A673 (cell line): ENCODE measurements around the gene SLC25A25. TPM values are rescaled to one million over a fixed set of nuclear protein-coding genes. Genes with fewer than 3 reads are reported as not detected.

ENCODE experiments used
- BruUV-seq: library from RNA; stranded (reverse); fragments of 400-500 nt; replicated peaks from 2 replicates; lab custom pipeline; 2021; lab: Mats Ljungman, UMichigan
- CTCF ChIA-PET: fragments of 300-600 bp; sonication (Branson Sonifier 250); formaldehyde crosslinking; loops from one replicate; lab custom pipeline; 2022; ENCODE audit warnings: antibody characterized with exemption; lab: Charles Lee
- POLR2A ChIA-PET: fragments of 300-600 bp; sonication (Branson Sonifier 250); formaldehyde crosslinking; loops from one replicate; lab custom pipeline; 2022; ENCODE audit warnings: antibody characterized with exemption; ENCODE audit not compliant: low non-redundant PET; lab: Charles Lee
- DNase-seq: peaks from one replicate; pipeline ENCODE4 v3.0.0-alpha.2; 2015; ENCODE audit warnings: low spot score
- H3K27ac ChIP-seq: fragments of 200-600 bp; sonication (generic); 2 replicates; pipeline ENCODE4 v1.5.1; 2016; ENCODE audit warnings: mixed run types, low read depth, mild to moderate bottlenecking, mixed read lengths, antibody characterized with exemption, low read length; ENCODE audit not compliant: poor library complexity, severe bottlenecking
- H3K27me3 ChIP-seq: fragments of 200-600 bp; sonication (generic); replicated peaks from 2 replicates; pipeline ENCODE4 v1.6.1; 2017; ENCODE audit warnings: mixed run types, low read depth, mild to moderate bottlenecking, mixed read lengths, antibody characterized with exemption, low read length; ENCODE audit not compliant: insufficient read depth, poor library complexity
- H3K36me3 ChIP-seq: fragments of 200-600 bp; sonication (generic); 2 replicates; pipeline ENCODE4 v1.6.1; 2016; ENCODE audit warnings: mixed run types, mild to moderate bottlenecking, mixed read lengths, antibody characterized with exemption, low read length; ENCODE audit not compliant: insufficient read depth, poor library complexity, severe bottlenecking
- H3K4me1 ChIP-seq: fragments of 200-600 bp; sonication (generic); 2 replicates; pipeline ENCODE4 v1.6.1; 2017; ENCODE audit warnings: mixed run types, mild to moderate bottlenecking, mixed read lengths, antibody characterized with exemption, low read length; ENCODE audit not compliant: insufficient read depth, poor library complexity, severe bottlenecking
- H3K4me3 ChIP-seq: fragments of 200-600 bp; sonication (generic); 2 replicates; pipeline ENCODE4 v1.5.1; 2016; ENCODE audit warnings: low read depth, mixed run types, mild to moderate bottlenecking, mixed read lengths, low read length; ENCODE audit not compliant: poor library complexity, severe bottlenecking
- H3K9me3 ChIP-seq: fragments of 200-600 bp; sonication (generic); 2 replicates; pipeline ENCODE4 v1.6.1; 2016; ENCODE audit warnings: mixed run types, low read depth, mild to moderate bottlenecking, mixed read lengths, antibody characterized with exemption, low read length; ENCODE audit not compliant: poor library complexity, severe bottlenecking
- CTCF ChIP-seq: fragments of 300-800, 200-600 bp; sonication (generic); conservative IDR thresholded peaks from 2 replicates; pipeline ENCODE4 v1.5.1; 2017; ENCODE audit warnings: low read depth, mild to moderate bottlenecking, antibody characterized with exemption, low read length, moderate library complexity, mixed read lengths
- EZH2 ChIP-seq: fragments of 200-600 bp; sonication (generic); IDR thresholded peaks from 2 replicates; pipeline ENCODE4 v1.6.1; 2017; ENCODE audit warnings: borderline replicate concordance, low read depth, mild to moderate bottlenecking, mixed read lengths, antibody characterized with exemption, low read length; ENCODE audit not compliant: poor library complexity, severe bottlenecking
- intact Hi-C: fragments of 100-400 bp; cut with micrococcal nuclease; formaldehyde crosslinking; loops from one replicate; pipeline ENCODE4 v1.10.0; 2022; ENCODE audit not compliant: unreplicated experiment
- total RNA-seq: library from RNA; stranded (reverse); gene quantifications from 2 replicates; pipeline ENCODE4 v1.2.3, GENCODE V29; 2021

SLC25A25 gene
- total RNA-seq, 1 experiment from 2014 or later, result 24.7 TPM

- Histone ChIP-seq H3K27ac (peak overlapping the region; percentile 63), H3K9me3 (no peaks in the 10 kb centered on the region), H3K4me1 (peaks cover 49% of the 10 kb centered on the region), H3K36me3 (no peaks in the 10 kb centered on the region), H3K4me3 (no peak overlapping the region), H3K27me3 (no peaks in the 10 kb centered on the region)
- CTCF ChIA-PET, result interaction anchor here (0.7 kb wide), 2 partner anchors 113 to 136 kb away, joined by 4 to 10 read pairs; no protein-coding TSS in a partner anchor
- no peak for DNase-seq
- TF ChIP-seq EZH2, result no peak
- TF ChIP-seq CTCF, result no peak
- intact Hi-C loops, result no loop called here
- POLR2A ChIA-PET, result interaction anchor here (0.7 kb wide), 1 partner anchor 13 kb away, joined by 5 read pairs; no protein-coding TSS in a partner anchor
- no TSS peak for BruUV-seq
Observed at GRCh38 chr9:128091571-128091970, 23.5 kb downstream of the SLC25A25 start.

- no peaks in the 10 kb centered on the region for H3K9me3 ChIP-seq
- intact Hi-C loops, result no loop called here
- DNase-seq, result no peak
- ChIA-PET CTCF (interaction anchor here (1.3 kb wide), 1 partner anchor 25 kb away, joined by 6 read pairs; no protein-coding TSS in a partner anchor), POLR2A (no interaction called here)
- H3K36me3 ChIP-seq, result no peaks in the 10 kb centered on the region
- H3K27ac ChIP-seq, result peak overlapping the region; percentile 63
- BruUV-seq, result no TSS peak
- H3K27me3 ChIP-seq, result no peaks in the 10 kb centered on the region
- H3K4me1 ChIP-seq, result peaks cover 49% of the 10 kb centered on the region
- TF ChIP-seq CTCF (no peak), EZH2 (no peak)
- H3K4me3 ChIP-seq, result no peak overlapping the region
Observed at GRCh38 chr9:128092199-128092977, 24.4 kb downstream of the SLC25A25 start.

DNA sequence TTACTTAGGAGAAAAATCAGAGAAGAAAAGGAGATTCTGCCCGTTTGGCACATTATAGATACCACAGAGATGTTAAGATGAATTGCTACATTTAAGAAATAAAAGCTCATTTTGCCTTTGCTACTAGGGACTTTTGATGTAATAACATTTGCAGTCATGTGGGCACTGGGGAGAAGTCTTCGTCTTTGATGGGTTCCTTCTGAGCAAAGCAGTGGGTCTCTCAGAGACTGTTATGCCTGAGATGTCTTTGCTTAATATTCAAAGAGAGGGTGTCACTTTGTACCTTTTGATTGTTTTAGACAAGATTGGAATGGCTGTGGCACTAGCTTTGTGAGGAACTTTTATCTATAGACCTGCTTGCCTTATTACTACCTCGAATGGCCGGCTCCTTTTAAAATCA, 25.0 kb downstream of the SLC25A25 start:
- DNase-seq, result no peak
- Histone ChIP-seq H3K9me3 (no peaks in the 10 kb centered on the region), H3K27ac (peak overlapping the region; percentile 63), H3K27me3 (no peaks in the 10 kb centered on the region), H3K4me3 (no peak overlapping the region), H3K36me3 (no peaks in the 10 kb centered on the region), H3K4me1 (peaks cover 55% of the 10 kb centered on the region)
- BruUV-seq, result no TSS peak
- intact Hi-C loops, result loop anchor here (1.0 kb wide), 1 partner anchor 8 kb away; no protein-coding TSS in a partner anchor
- ChIA-PET POLR2A (no interaction called here), CTCF (interaction anchor here (1.3 kb wide), 1 partner anchor 25 kb away, joined by 6 read pairs; no protein-coding TSS in a partner anchor)
- TF ChIP-seq CTCF (no peak), EZH2 (no peak)
